PC-9 (cell line): ENCODE measurements around the gene QRICH2. TPM values are rescaled to one million over a fixed set of nuclear protein-coding genes. Genes with fewer than 3 reads are reported as not detected.

Source experiments
- BruUV-seq: library from RNA; stranded (reverse); fragments of 400-500 nt; replicated peaks from 2 replicates; lab custom pipeline; 2021; lab: Mats Ljungman, UMichigan
- CTCF ChIA-PET: fragments of 300-600 bp; sonication (Branson Sonifier 250); formaldehyde crosslinking; loops from one replicate; lab custom pipeline; 2022; ENCODE audit warnings: antibody characterized with exemption; lab: Charles Lee
- POLR2A ChIA-PET: fragments of 300-600 bp; sonication (Branson Sonifier 250); formaldehyde crosslinking; loops from one replicate; lab custom pipeline; 2022; ENCODE audit warnings: antibody characterized with exemption; ENCODE audit not compliant: unreplicated experiment; lab: Charles Lee
- DNase-seq, 2 experiments: peaks; one replicate each; pipeline versions ENCODE4 v3.0.0 to v3.0.0-alpha.2; 2015 to 2022; ENCODE audit warnings: mixed read lengths in 1 of 2
- H2AFZ ChIP-seq: fragments of 200-600 bp; sonication (generic); 2 replicates; pipeline ENCODE4 v1.8.1; 2017; ENCODE audit warnings: antibody characterized with exemption
- H3F3A ChIP-seq: fragments of 200-600 bp; sonication (generic); 2 replicates; pipeline ENCODE4 v1.8.1; 2017; ENCODE audit warnings: antibody characterized with exemption, mild to moderate bottlenecking, low read depth; ENCODE audit not compliant: insufficient read depth
- H3K27ac ChIP-seq: fragments of 200-600 bp; sonication (generic); 2 replicates; pipeline ENCODE4 v1.6.1; 2016; ENCODE audit warnings: mixed run types
- H3K27me3 ChIP-seq: fragments of 200-600 bp; sonication (generic); 2 replicates; pipeline ENCODE4 v1.6.1; 2016; ENCODE audit warnings: low read depth, mixed run types; ENCODE audit not compliant: insufficient read depth
- H3K36me3 ChIP-seq: fragments of 200-600 bp; sonication (generic); 2 replicates; pipeline ENCODE4 v1.6.1; 2016; ENCODE audit warnings: low read depth, mixed run types
- H3K4me1 ChIP-seq: fragments of 200-600 bp; sonication (generic); replicated peaks from 2 replicates; pipeline ENCODE4 v1.6.1; 2016; ENCODE audit warnings: mixed run types; ENCODE audit not compliant: insufficient read depth
- H3K4me2 ChIP-seq: fragments of 200-600 bp; sonication (generic); 2 replicates; pipeline ENCODE4 v1.6.1; 2017; ENCODE audit warnings: mixed run types
- H3K4me3 ChIP-seq: fragments of 200-600 bp; sonication (generic); 2 replicates; pipeline ENCODE4 v1.6.1; 2016; ENCODE audit warnings: mixed run types
- H3K79me2 ChIP-seq: fragments of 200-600 bp; sonication (generic); 2 replicates; pipeline ENCODE4 v1.6.1; 2017; ENCODE audit warnings: low read depth, mixed run types
- H3K9me2 ChIP-seq: fragments of 200-600 bp; sonication (generic); 2 replicates; pipeline ENCODE4 v1.8.1; 2017; ENCODE audit warnings: mild to moderate bottlenecking; ENCODE audit not compliant: insufficient read depth
- H3K9me3 ChIP-seq: fragments of 200-600 bp; sonication (generic); 2 replicates; pipeline ENCODE4 v1.8.1; 2016; ENCODE audit warnings: low read depth; ENCODE audit not compliant: insufficient read depth
- H4K20me1 ChIP-seq: fragments of 200-600 bp; sonication (generic); 2 replicates; pipeline ENCODE4 v1.8.1; 2017; ENCODE audit not compliant: insufficient read depth
- EZH2 ChIP-seq: fragments of 200-600 bp; sonication (generic); IDR thresholded peaks from 2 replicates; pipeline ENCODE4 v1.8.0; 2017; ENCODE audit warnings: antibody characterized with exemption, low read depth
- intact Hi-C: fragments of 100-400 bp; cut with micrococcal nuclease; formaldehyde crosslinking; loops from one replicate; pipeline ENCODE4 v1.10.0; 2022; ENCODE audit not compliant: unreplicated experiment
- total RNA-seq: library from RNA; stranded (reverse); gene quantifications from 2 replicates; pipeline ENCODE4 v1.2.3, GENCODE V29; 2021
- TF ChIP-seq, protein P1 (sequence below): fragments of 200-600 bp; sonication (generic); conservative IDR thresholded peaks from 2 replicates; pipeline ENCODE4 v1.6.1; 2017; ENCODE audit warnings: mixed run types, antibody characterized with exemption, mild to moderate bottlenecking, moderate library complexity

Gene QRICH2
- total RNA-seq, 1 experiment from 2014 or later = 3.3 TPM

DNA sequence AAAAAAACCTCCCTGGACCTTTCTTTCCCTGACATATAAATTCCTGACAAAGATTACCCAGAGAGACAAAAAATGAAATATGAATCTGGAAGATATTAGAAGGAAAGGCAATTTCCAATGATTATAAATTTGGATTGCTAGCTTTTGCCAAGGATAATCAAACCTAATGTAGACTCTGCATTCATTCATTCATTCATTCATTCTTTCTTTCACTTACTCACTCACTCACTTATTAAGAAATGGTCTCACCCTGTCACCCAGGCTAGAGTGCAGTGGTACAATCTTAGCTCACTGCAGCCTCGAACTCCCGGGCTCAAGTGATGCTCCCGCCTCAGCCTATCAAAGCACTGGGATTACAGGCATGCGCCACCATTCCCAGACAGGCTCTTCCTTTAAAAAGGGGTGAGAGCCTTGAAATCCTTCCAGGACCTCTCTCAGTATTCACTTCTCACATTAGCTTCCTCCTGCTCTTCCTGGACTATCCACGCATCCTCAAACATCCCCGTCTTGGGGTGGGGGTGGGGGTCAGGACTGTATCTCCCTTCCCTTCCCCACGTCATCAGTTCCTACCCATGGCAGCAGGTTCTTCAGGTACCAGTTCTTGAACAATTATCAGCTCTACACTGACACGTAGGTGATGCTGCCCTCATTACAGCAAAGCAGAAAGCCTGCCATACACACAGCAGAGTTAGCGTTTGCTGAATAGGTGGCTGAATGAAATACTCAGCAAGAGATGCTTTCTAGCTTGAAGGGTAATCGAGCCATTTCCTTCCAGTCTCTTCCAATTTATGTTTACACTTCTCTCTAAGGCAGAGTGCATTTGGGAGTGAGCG is 25.8 kb upstream of the QRICH2 start:
- H3K9me2 ChIP-seq = no peaks in the 10 kb centered on the region
- no peak overlapping the region for H3K27ac ChIP-seq
- ChIA-PET POLR2A (interaction anchor here (0.7 kb wide), 1 partner anchor 31 kb away, joined by 4 read pairs; no protein-coding TSS in a partner anchor), CTCF (interaction anchor here (0.7 kb wide), 1 partner anchor 56 kb away, joined by 5 read pairs; no protein-coding TSS in a partner anchor)
- no peaks in the 10 kb centered on the region for H3K36me3 ChIP-seq
- H4K20me1 ChIP-seq = peaks cover 3% of the 10 kb centered on the region; the same call in 1 of the 2 replicates
- no peak overlapping the region for H3K4me3 ChIP-seq
- H3K4me1 ChIP-seq = peaks cover 21% of the 10 kb centered on the region
- no peaks in the 10 kb centered on the region for H3K27me3 ChIP-seq
- H3F3A ChIP-seq = peaks cover 10% of the 10 kb centered on the region
- no peak for DNase-seq
- no peaks in the 10 kb centered on the region for H3K9me3 ChIP-seq
- no peaks in the 10 kb centered on the region for H3K79me2 ChIP-seq
- H3K4me2 ChIP-seq = no peak overlapping the region
- BruUV-seq = no TSS peak
- intact Hi-C loops = no loop called here
- H2AFZ ChIP-seq = no peak overlapping the region
- TF ChIP-seq, protein P1, sequence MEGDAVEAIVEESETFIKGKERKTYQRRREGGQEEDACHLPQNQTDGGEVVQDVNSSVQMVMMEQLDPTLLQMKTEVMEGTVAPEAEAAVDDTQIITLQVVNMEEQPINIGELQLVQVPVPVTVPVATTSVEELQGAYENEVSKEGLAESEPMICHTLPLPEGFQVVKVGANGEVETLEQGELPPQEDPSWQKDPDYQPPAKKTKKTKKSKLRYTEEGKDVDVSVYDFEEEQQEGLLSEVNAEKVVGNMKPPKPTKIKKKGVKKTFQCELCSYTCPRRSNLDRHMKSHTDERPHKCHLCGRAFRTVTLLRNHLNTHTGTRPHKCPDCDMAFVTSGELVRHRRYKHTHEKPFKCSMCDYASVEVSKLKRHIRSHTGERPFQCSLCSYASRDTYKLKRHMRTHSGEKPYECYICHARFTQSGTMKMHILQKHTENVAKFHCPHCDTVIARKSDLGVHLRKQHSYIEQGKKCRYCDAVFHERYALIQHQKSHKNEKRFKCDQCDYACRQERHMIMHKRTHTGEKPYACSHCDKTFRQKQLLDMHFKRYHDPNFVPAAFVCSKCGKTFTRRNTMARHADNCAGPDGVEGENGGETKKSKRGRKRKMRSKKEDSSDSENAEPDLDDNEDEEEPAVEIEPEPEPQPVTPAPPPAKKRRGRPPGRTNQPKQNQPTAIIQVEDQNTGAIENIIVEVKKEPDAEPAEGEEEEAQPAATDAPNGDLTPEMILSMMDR = no peak
- no peak for TF ChIP-seq EZH2

DNA sequence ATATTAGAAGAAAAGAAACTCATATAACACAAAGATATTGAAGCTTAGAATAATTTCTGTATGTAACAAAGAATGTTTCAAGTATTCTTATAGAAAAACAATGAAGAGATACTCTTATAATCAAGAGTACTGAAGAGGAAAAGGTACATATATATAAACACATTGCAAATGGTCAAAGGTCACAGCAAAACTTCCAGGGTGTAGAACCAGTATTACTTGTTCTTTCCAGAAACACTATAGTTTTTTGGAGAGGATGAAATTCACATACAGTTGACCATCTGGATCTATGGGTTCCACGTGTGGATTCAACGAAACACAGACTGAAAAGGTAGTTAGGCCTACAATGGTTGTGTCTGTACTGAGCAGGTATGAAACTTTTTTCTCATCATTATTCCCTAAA is 23.0 kb upstream of the QRICH2 start:
- Histone ChIP-seq H2AFZ (no peak overlapping the region), H3K4me3 (no peak overlapping the region), H3K4me2 (peak overlapping the region; percentile 60), H4K20me1 (peaks cover 3% of the 10 kb centered on the region; the same call in 1 of the 2 replicates), H3K9me2 (no peaks in the 10 kb centered on the region), H3K9me3 (no peaks in the 10 kb centered on the region), H3K27me3 (no peaks in the 10 kb centered on the region), H3K79me2 (no peaks in the 10 kb centered on the region), H3K4me1 (peaks cover 21% of the 10 kb centered on the region), H3K36me3 (no peaks in the 10 kb centered on the region), H3F3A (peaks cover 10% of the 10 kb centered on the region), H3K27ac (no peak overlapping the region)
- CTCF ChIA-PET = no interaction called here
- TF ChIP-seq, protein P1 = no peak
- TF ChIP-seq EZH2 = no peak
- POLR2A ChIA-PET = no interaction called here
- intact Hi-C loops = no loop called here
- no TSS peak for BruUV-seq
- peak in 1 of 2 experiments; percentile 57 for DNase-seq

DNA sequence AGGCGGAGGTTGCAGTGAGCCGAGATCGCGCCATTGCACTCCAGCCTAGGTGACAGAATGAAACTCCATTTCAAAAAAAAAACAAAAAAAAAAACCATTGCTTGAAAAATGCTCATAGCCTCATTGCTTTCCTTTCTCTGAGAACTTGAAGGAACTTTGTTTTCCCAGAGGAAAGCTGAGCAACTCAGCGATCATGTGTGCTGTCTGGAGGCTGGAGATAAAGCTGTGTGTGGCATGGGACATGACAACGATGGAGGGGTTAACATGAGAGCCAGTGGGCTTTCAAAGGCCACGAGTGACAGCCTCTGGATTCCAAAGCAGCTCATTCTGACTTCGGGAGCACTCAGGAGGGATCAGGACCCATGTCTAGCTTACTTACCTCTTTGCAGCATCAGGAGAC is 21.6 kb upstream of the QRICH2 start:
- TF ChIP-seq, protein P1 = no peak
- no peak for TF ChIP-seq EZH2
- no TSS peak for BruUV-seq

More for the DNA sequence above, 21.6 kb upstream of the QRICH2 start:
- no peaks in the 10 kb centered on the region for H3K9me3 ChIP-seq
- H3K79me2 ChIP-seq = no peaks in the 10 kb centered on the region
- H3K36me3 ChIP-seq = no peaks in the 10 kb centered on the region
- peaks cover 3% of the 10 kb centered on the region; the same call in 1 of the 2 replicates for H4K20me1 ChIP-seq
- DNase-seq = no peak
- ChIA-PET POLR2A (interaction anchor here (0.6 to 0.8 kb wide), 2 partner anchors 22 to 474 kb away, joined by 4 read pairs; partner anchors contain the start of gene WBP2), CTCF (interaction anchor here (0.7 kb wide), 2 partner anchors 102 to 106 kb away, joined by 6 read pairs; no protein-coding TSS in a partner anchor)
- no peak overlapping the region for H2AFZ ChIP-seq
- no peaks in the 10 kb centered on the region for H3K9me2 ChIP-seq
- peaks cover 10% of the 10 kb centered on the region for H3F3A ChIP-seq
- intact Hi-C loops = no loop called here
- H3K27me3 ChIP-seq = no peaks in the 10 kb centered on the region
- no peak overlapping the region for H3K4me2 ChIP-seq
- H3K4me3 ChIP-seq = no peak overlapping the region
- no peak overlapping the region for H3K27ac ChIP-seq
- H3K4me1 ChIP-seq = peaks cover 21% of the 10 kb centered on the region
